ENCODE measurements around the gene NAXE.

NAXE gene

DNA sequence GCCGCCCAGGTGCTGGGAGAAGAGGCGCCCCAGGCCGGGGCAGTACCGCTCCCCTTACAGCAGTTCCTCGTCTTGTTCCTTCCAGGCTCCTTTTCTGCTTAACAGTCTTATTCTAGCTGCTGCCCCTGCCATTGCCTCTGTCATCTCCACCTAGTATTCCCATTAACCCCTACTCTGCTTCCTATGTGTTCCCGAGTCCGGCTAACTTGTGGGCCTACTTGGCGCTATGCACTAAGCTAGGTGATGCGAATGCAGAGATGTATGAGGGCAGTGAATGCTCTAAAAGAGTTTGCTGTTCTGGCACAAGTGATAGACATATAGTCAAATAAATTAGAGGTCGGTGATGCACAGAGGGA, 18.9 kb upstream of the NAXE start:
- H2AFZ ChIP-seq (ENCODE audit: low read length): peak overlapping the region; percentile 86
- H3K14ac ChIP-seq (ENCODE audit: low read length): no peak overlapping the region
- peaks cover 2% of the 10 kb centered on the region for H3K79me1 ChIP-seq (ENCODE audit: low read depth, low read length)
- H2BK120ac ChIP-seq (ENCODE audit: low read depth, low read length): no peak overlapping the region
- no peak overlapping the region for H4K8ac ChIP-seq (ENCODE audit: low read depth, low read length)
- H2BK5ac ChIP-seq (ENCODE audit: low read length): no peak overlapping the region
- H3K18ac ChIP-seq (ENCODE audit: low read length): no peak overlapping the region
- H3K27ac ChIP-seq (replicated peaks; ENCODE audit: low read length): no peak overlapping the region
- H2BK15ac ChIP-seq (ENCODE audit: low read length): no peak overlapping the region
- H3K9me3 ChIP-seq (replicated peaks in 1 of 2; ENCODE audit: control insufficient read depth in 2 of 2, insufficient read depth in 1 of 2, low read depth in 1 of 2, low read length in 2 of 2): no peaks in the 10 kb centered on the region
- H3K4me3 ChIP-seq (ENCODE audit: low read length in 2 of 2): peak overlapping the region in 1 of 2 donors; percentile 74
- no peak overlapping the region for H4K91ac ChIP-seq (ENCODE audit: low read depth, low read length, poor library complexity)
- H3K23ac ChIP-seq (ENCODE audit: low read depth, low read length, poor library complexity): no peak overlapping the region
- no peak overlapping the region for H2AK5ac ChIP-seq (ENCODE audit: low read depth, low read length)
- H3K9ac ChIP-seq (ENCODE audit: low read depth, low read length, poor library complexity): no peak overlapping the region
- H3K4me2 ChIP-seq (ENCODE audit: insufficient read depth, low read length, poor library complexity, severe bottlenecking): peak overlapping the region; percentile 38
- peaks cover 3 to 29% of the 10 kb centered on the region in 2 donors for H3K36me3 ChIP-seq (replicated peaks in 1 of 2; ENCODE audit: control insufficient read depth in 2 of 2, insufficient read depth in 2 of 2, low read length in 2 of 2)
- no CpG with 5 or more reads among the region's 10 CpGs for WGBS, 2 donors (ENCODE audit: extremely low coverage in 2 of 2, insufficient read length in 2 of 2, insufficient replicate concordance in 1 of 2)
- no peak overlapping the region for H3K4ac ChIP-seq (ENCODE audit: low read length)
- H3K4me1 ChIP-seq (ENCODE audit: control insufficient read depth in 2 of 2, insufficient read depth in 1 of 2, low read depth in 1 of 2, low read length in 2 of 2): peaks cover 3% of the 10 kb centered on the region in 2 donors
- no peak for DNase-seq (ENCODE audit: low spot score)
- H2BK12ac ChIP-seq (ENCODE audit: low read length): no peak overlapping the region
- H3K27me3 ChIP-seq (ENCODE audit: control insufficient read depth in 3 of 3, insufficient read depth in 3 of 3, low read depth in 1 of 3, low read length in 3 of 3): peaks cover 0 to 26% (median 0%) of the 10 kb centered on the region in 3 experiments

DNA sequence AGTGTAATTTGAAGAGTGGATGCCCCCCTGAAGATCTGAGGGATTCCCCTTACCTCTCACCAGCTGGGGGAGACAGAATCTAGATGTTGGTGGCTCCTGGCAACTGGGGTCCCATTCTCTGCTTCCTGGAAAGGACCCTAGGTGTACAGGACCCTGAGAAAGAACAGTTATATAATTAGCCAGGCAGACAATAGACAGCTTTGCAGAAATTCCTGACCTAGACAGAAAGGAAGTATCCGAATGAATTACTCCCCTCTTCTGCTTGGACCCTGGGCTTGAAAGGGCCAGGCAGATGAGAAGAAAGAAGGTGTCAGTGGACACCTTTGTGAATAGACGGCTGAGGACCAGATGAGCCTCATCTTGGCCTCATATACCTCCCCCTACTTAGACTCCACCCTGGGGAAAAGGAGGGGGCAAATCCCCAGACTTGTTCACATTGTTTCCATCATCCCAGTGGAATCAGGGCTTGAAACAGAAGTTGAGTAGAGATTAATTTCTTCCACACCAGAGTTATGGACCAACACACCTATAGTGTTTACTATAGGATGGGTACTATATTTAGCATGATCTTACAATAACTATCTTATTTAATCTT, 17.4 kb upstream of the NAXE start:
- no peak overlapping the region for H3K27ac ChIP-seq (replicated peaks; ENCODE audit: low read length)
- no peaks in the 10 kb centered on the region for H3K9me3 ChIP-seq (replicated peaks in 1 of 2; ENCODE audit: control insufficient read depth in 2 of 2, insufficient read depth in 1 of 2, low read depth in 1 of 2, low read length in 2 of 2)
- H2AK5ac ChIP-seq (ENCODE audit: low read depth, low read length): no peak overlapping the region
- H3K9ac ChIP-seq (ENCODE audit: low read depth, low read length, poor library complexity): no peak overlapping the region
- H3K27me3 ChIP-seq (ENCODE audit: control insufficient read depth in 3 of 3, insufficient read depth in 3 of 3, low read depth in 1 of 3, low read length in 3 of 3): peaks cover 0 to 26% (median 0%) of the 10 kb centered on the region in 3 experiments
- no peak overlapping the region for H4K8ac ChIP-seq (ENCODE audit: low read depth, low read length)
- WGBS, 2 donors (ENCODE audit: extremely low coverage in 2 of 2, insufficient read length in 2 of 2, insufficient replicate concordance in 1 of 2): no CpG with 5 or more reads among the region's 2 CpGs
- H2BK15ac ChIP-seq (ENCODE audit: low read length): no peak overlapping the region
- H3K4ac ChIP-seq (ENCODE audit: low read length): no peak overlapping the region
- H4K91ac ChIP-seq (ENCODE audit: low read depth, low read length, poor library complexity): no peak overlapping the region
- H2BK5ac ChIP-seq (ENCODE audit: low read length): no peak overlapping the region
- H3K79me1 ChIP-seq (ENCODE audit: low read depth, low read length): peaks cover 2% of the 10 kb centered on the region
- H3K14ac ChIP-seq (ENCODE audit: low read length): no peak overlapping the region
- peaks cover 3% of the 10 kb centered on the region in 2 donors for H3K4me1 ChIP-seq (ENCODE audit: control insufficient read depth in 2 of 2, insufficient read depth in 1 of 2, low read depth in 1 of 2, low read length in 2 of 2)
- no peak overlapping the region for H3K23ac ChIP-seq (ENCODE audit: low read depth, low read length, poor library complexity)
- H2BK120ac ChIP-seq (ENCODE audit: low read depth, low read length): no peak overlapping the region
- H3K36me3 ChIP-seq (replicated peaks in 1 of 2; ENCODE audit: control insufficient read depth in 2 of 2, insufficient read depth in 2 of 2, low read length in 2 of 2): peaks cover 2 to 15% of the 10 kb centered on the region in 2 donors
- no peak for DNase-seq (ENCODE audit: low spot score)
- no peak overlapping the region for H3K18ac ChIP-seq (ENCODE audit: low read length)
- H2BK12ac ChIP-seq (ENCODE audit: low read length): no peak overlapping the region
- H3K4me2 ChIP-seq (ENCODE audit: insufficient read depth, low read length, poor library complexity, severe bottlenecking): no peak overlapping the region
- no peak overlapping the region for H3K4me3 ChIP-seq (ENCODE audit: low read length in 2 of 2)
- H2AFZ ChIP-seq (ENCODE audit: low read length): no peak overlapping the region

DNA sequence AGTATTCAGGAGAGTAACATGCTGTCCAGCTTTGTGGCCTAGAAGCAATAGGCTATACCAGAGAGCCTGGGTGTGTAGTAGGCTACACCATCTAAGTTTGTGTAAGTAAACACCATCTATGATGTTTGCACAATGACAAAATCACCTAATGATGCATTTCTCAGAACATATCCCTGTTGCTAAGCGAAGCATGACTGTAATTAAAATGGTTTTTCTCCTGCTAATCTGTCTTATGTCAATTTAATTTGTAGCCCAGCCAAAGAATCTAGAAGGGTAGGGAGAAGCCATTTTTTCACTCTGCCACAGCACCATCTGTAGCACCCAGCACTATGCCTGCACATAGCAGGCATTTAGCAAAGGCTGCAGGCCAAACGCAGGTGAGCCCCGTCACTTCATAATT, 14.0 kb upstream of the NAXE start:
- Histone ChIP-seq H3K4me2 (ENCODE audit: insufficient read depth, low read length, poor library complexity, severe bottlenecking) (no peak overlapping the region), H3K4me1 (ENCODE audit: control insufficient read depth in 2 of 2, insufficient read depth in 1 of 2, low read depth in 1 of 2, low read length in 2 of 2) (no peaks in the 10 kb centered on the region), H4K8ac (ENCODE audit: low read depth, low read length) (no peak overlapping the region), H3K79me1 (ENCODE audit: low read depth, low read length) (no peaks in the 10 kb centered on the region), H3K14ac (ENCODE audit: low read length) (no peak overlapping the region), H2BK5ac (ENCODE audit: low read length) (no peak overlapping the region), H3K4ac (ENCODE audit: low read length) (no peak overlapping the region), H2BK12ac (ENCODE audit: low read length) (no peak overlapping the region), H3K9ac (ENCODE audit: low read depth, low read length, poor library complexity) (no peak overlapping the region), H2BK120ac (ENCODE audit: low read depth, low read length) (no peak overlapping the region), H3K27ac (replicated peaks; ENCODE audit: low read length) (no peak overlapping the region), H3K9me3 (replicated peaks in 1 of 2; ENCODE audit: control insufficient read depth in 2 of 2, insufficient read depth in 1 of 2, low read depth in 1 of 2, low read length in 2 of 2) (no peaks in the 10 kb centered on the region), H2AFZ (ENCODE audit: low read length) (peak overlapping the region; percentile 34), H3K23ac (ENCODE audit: low read depth, low read length, poor library complexity) (no peak overlapping the region), H3K36me3 (replicated peaks in 1 of 2; ENCODE audit: control insufficient read depth in 2 of 2, insufficient read depth in 2 of 2, low read length in 2 of 2) (no peaks in the 10 kb centered on the region), H3K27me3 (ENCODE audit: control insufficient read depth in 3 of 3, insufficient read depth in 3 of 3, low read depth in 1 of 3, low read length in 3 of 3) (peaks cover 0 to 54% (median 0%) of the 10 kb centered on the region in 3 experiments), H4K91ac (ENCODE audit: low read depth, low read length, poor library complexity) (no peak overlapping the region), H2AK5ac (ENCODE audit: low read depth, low read length) (no peak overlapping the region), H2BK15ac (ENCODE audit: low read length) (no peak overlapping the region), H3K18ac (ENCODE audit: low read length) (no peak overlapping the region), H3K4me3 (ENCODE audit: low read length in 2 of 2) (no peak overlapping the region)
- WGBS, 2 donors (ENCODE audit: extremely low coverage in 2 of 2, insufficient read length in 2 of 2, insufficient replicate concordance in 1 of 2): no CpG with 5 or more reads among the region's 3 CpGs
- DNase-seq (ENCODE audit: low spot score): no peak

DNA sequence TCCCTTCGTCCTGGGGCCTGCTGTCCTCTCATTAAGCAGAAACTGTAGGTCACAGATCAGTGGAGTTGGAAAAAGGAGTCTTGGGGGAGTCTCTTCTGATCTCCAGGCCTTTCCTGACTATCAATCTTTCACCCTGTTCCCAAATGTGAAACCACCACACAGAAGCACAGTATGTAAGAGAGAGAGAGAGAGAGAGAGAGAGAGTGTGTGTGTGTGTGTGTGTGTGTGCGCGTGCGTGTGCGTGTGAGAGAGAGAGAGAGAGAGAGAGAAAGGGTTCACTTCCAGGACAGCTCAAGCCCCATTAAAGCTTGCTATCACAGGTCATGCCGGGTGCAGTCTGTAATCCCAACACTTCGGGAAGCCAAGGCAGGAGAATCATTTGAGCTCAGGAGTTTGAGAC, 13.5 kb upstream of the NAXE start:
- no peak for DNase-seq (ENCODE audit: low spot score)
- Histone ChIP-seq H2BK120ac (ENCODE audit: low read depth, low read length) (no peak overlapping the region), H3K18ac (ENCODE audit: low read length) (no peak overlapping the region), H3K4ac (ENCODE audit: low read length) (no peak overlapping the region), H4K8ac (ENCODE audit: low read depth, low read length) (no peak overlapping the region), H2AFZ (ENCODE audit: low read length) (peak overlapping the region; percentile 34), H3K79me1 (ENCODE audit: low read depth, low read length) (no peaks in the 10 kb centered on the region), H2BK12ac (ENCODE audit: low read length) (no peak overlapping the region), H2BK5ac (ENCODE audit: low read length) (no peak overlapping the region), H3K9ac (ENCODE audit: low read depth, low read length, poor library complexity) (no peak overlapping the region), H3K23ac (ENCODE audit: low read depth, low read length, poor library complexity) (no peak overlapping the region), H4K91ac (ENCODE audit: low read depth, low read length, poor library complexity) (no peak overlapping the region), H2BK15ac (ENCODE audit: low read length) (no peak overlapping the region), H3K9me3 (replicated peaks in 1 of 2; ENCODE audit: control insufficient read depth in 2 of 2, insufficient read depth in 1 of 2, low read depth in 1 of 2, low read length in 2 of 2) (no peaks in the 10 kb centered on the region), H3K4me1 (ENCODE audit: control insufficient read depth in 2 of 2, insufficient read depth in 1 of 2, low read depth in 1 of 2, low read length in 2 of 2) (no peaks in the 10 kb centered on the region), H3K36me3 (replicated peaks in 1 of 2; ENCODE audit: control insufficient read depth in 2 of 2, insufficient read depth in 2 of 2, low read length in 2 of 2) (no peaks in the 10 kb centered on the region), H3K4me3 (ENCODE audit: low read length in 2 of 2) (no peak overlapping the region), H3K27me3 (ENCODE audit: control insufficient read depth in 3 of 3, insufficient read depth in 3 of 3, low read depth in 1 of 3, low read length in 3 of 3) (peaks cover 0 to 55% (median 0%) of the 10 kb centered on the region in 3 experiments), H3K27ac (replicated peaks; ENCODE audit: low read length) (no peak overlapping the region), H3K4me2 (ENCODE audit: insufficient read depth, low read length, poor library complexity, severe bottlenecking) (no peak overlapping the region), H2AK5ac (ENCODE audit: low read depth, low read length) (no peak overlapping the region), H3K14ac (ENCODE audit: low read length) (no peak overlapping the region)
- WGBS, 2 donors (ENCODE audit: extremely low coverage in 2 of 2, insufficient read length in 2 of 2, insufficient replicate concordance in 1 of 2): no CpG with 5 or more reads among the region's 7 CpGs

All from neuronal stem cell (in vitro differentiated cells).